GM12878 (cell line): ENCODE results near the gene THAP4. TPM values are rescaled to one million over a fixed set of nuclear protein-coding genes. Genes with fewer than 3 reads are reported as not detected.

Source experiments
- ATAC-seq: fragments of 200-7000 bp; cut with Tn5 transposase; 3 replicates; pipeline ENCODE4 v1.9.1; 2020; ENCODE audit warnings: mild to moderate bottlenecking, moderate library complexity
- BruUV-seq: library from RNA; stranded (reverse); fragments of 400-500 nt; replicated peaks from 2 replicates; lab custom pipeline; 2021; lab: Mats Ljungman, UMichigan
- CTCF ChIA-PET: fragments of 300-600 bp; sonication (Branson Sonifier 250); formaldehyde crosslinking; extraction: SDS; loops from one replicate; lab custom pipeline; 2021; ENCODE audit warnings: inconsistent platforms; lab: Yijun Ruan, JAX
- POLR2A ChIA-PET: fragments of 350-600 bp; formaldehyde crosslinking; extraction: SDS; loops from one replicate; lab custom pipeline; 2021; ENCODE audit warnings: inconsistent platforms; lab: Charles Lee
- RAD21 ChIA-PET: fragments of 300-600 bp; sonication (Branson Sonifier 250); formaldehyde crosslinking; loops from one replicate; lab custom pipeline; 2023; ENCODE audit warnings: antibody characterized with exemption; ENCODE audit not compliant: unreplicated experiment; lab: Charles Lee
- SMC1A ChIA-PET: fragments of 300-600 bp; sonication (Branson Sonifier 250); formaldehyde crosslinking; loops from one replicate; lab custom pipeline; 2023; ENCODE audit not compliant: unreplicated experiment, uncharacterized antibody; lab: Charles Lee
- DNase-seq: peaks from one replicate; pipeline ENCODE4 v3.0.0-alpha.2; 2011; ENCODE audit warnings: low read depth, low spot score
- FAIRE-seq: peaks from 3 replicates; lab custom pipeline; 2011; peaks lifted over from hg19 to GRCh38; lab: Jason Lieb, UNC
- H2AFZ ChIP-seq: 2 replicates; pipeline ENCODE4 v1.6.0; 2011; ENCODE audit warnings: low read depth, low read length, control low read depth; ENCODE audit not compliant: control insufficient read depth
- H3K27ac ChIP-seq: 2 replicates; pipeline ENCODE4 v1.5.1; 2011; ENCODE audit warnings: control low read depth; ENCODE audit not compliant: control insufficient read depth, insufficient read depth
- H3K27me3 ChIP-seq, 2 experiments: replicated peaks in 1 of 2; 2 replicates each; pipeline versions ENCODE4 v1.6.0 to v1.6.1; 2011; ENCODE audit warnings: low read length in 1 of 2; ENCODE audit not compliant: control insufficient read depth in 2 of 2, insufficient read depth in 2 of 2
- H3K36me3 ChIP-seq, 2 experiments: 2 replicates each; pipeline ENCODE4 v1.5.1; 2011; ENCODE audit warnings: low read length in 1 of 2; ENCODE audit not compliant: control insufficient read depth in 2 of 2, insufficient read depth in 2 of 2
- H3K4me1 ChIP-seq: 2 replicates; pipeline ENCODE4 v1.6.1; 2011; ENCODE audit warnings: mild to moderate bottlenecking, low read length, moderate library complexity, mixed read lengths; ENCODE audit not compliant: control insufficient read depth, insufficient read depth
- H3K4me2 ChIP-seq: 2 replicates; pipeline ENCODE4 v1.6.0; 2011; ENCODE audit warnings: control low read depth; ENCODE audit not compliant: control insufficient read depth, insufficient read depth
- H3K4me3 ChIP-seq: fragments of 200-600 bp; sonication (generic); 2 replicates; pipeline ENCODE4 v1.5.1; 2016
- H3K79me2 ChIP-seq: 2 replicates; pipeline ENCODE4 v1.6.0; 2011; ENCODE audit warnings: low read length; ENCODE audit not compliant: control insufficient read depth, insufficient read depth
- H3K9ac ChIP-seq: 2 replicates; pipeline ENCODE4 v1.8.0; 2011; ENCODE audit warnings: low read length, control low read depth, mixed read lengths; ENCODE audit not compliant: control insufficient read depth, insufficient read depth
- H3K9me3 ChIP-seq: replicated peaks from 3 replicates; pipeline ENCODE4 v1.5.1; 2011; ENCODE audit warnings: mild to moderate bottlenecking, low read length; ENCODE audit not compliant: control insufficient read depth, insufficient read depth
- H4K20me1 ChIP-seq: 2 replicates; pipeline ENCODE4 v1.6.0; 2011; ENCODE audit not compliant: control insufficient read depth, insufficient read depth
- ASH2L ChIP-seq: fragments of 300-600, 200-600 bp; sonication (generic); IDR thresholded peaks from 2 replicates; pipeline ENCODE4 v1.6.1; 2017; ENCODE audit warnings: low read depth, mild to moderate bottlenecking, borderline replicate concordance
- BMI1 ChIP-seq: fragments of 450-650 bp; IDR thresholded peaks from 2 replicates; pipeline ENCODE4 v1.6.1; 2016; ENCODE audit warnings: mild to moderate bottlenecking, moderate library complexity, borderline replicate concordance
- BRCA1 ChIP-seq: IDR thresholded peaks from 2 replicates; pipeline ENCODE4 v1.6.1; 2011; ENCODE audit warnings: low read depth, low read length, improper control_type of control experiment
- NFYA ChIP-seq: IDR thresholded peaks from 2 replicates; pipeline ENCODE4 v1.6.1; 2011; ENCODE audit warnings: low read depth, mild to moderate bottlenecking, low read length, improper control_type of control experiment, borderline replicate concordance
- RBBP5 ChIP-seq: fragments of 200-600 bp; sonication (generic); conservative IDR thresholded peaks from 2 replicates; pipeline ENCODE4 v1.6.1; 2016
- WGBS: methylation state at CpG from one replicate; pipeline ENCODE4 v1.1.6; 2016; ENCODE audit warnings: low lambda C conversion rate; ENCODE audit not compliant: insufficient replicate concordance, insufficient coverage; ENCODE audit errors: missing lambda C conversion rate; 5-methylcytosine and 5-hydroxymethylcytosine counted together
- in situ Hi-C: fragments of 300-500 bp; cut with MboI; formaldehyde crosslinking; loops from 9 replicates; pipeline ENCODE4 v1.14.3; 2018; ENCODE audit warnings: mixed read lengths
- intact Hi-C: fragments of 100-400 bp; cut with micrococcal nuclease; formaldehyde crosslinking; loops from one replicate; pipeline ENCODE4 v1.14.2; 2022; ENCODE audit not compliant: unreplicated experiment
- polyA plus RNA-seq, 11 experiments: library from polyadenylated mRNA; depleted of rRNA in 4 of 11; unstranded in 6 of 11; stranded (reverse) in 5 of 11; fragments of >200 nt; fragmentation: Nextera tagmentation in 4 of 11; fragmentation: Illumina TruSeq in 1 of 11; extraction: Ambion mirVana in 4 of 11; extraction: Trizol in 1 of 11; gene quantifications; 1 replicate in 1 of 11; 2 replicates in 10 of 11; pipeline versions ENCODE4 v1.2.1 to v1.2.3, GENCODE V29; 2011 to 2016; ENCODE audit warnings: inconsistent platforms in 2 of 11, missing spikeins in 2 of 11, low read depth in 1 of 11
- total RNA-seq, 4 experiments: library from RNA; depleted of rRNA in 3 of 4; stranded (reverse); fragments of >200 nt in 3 of 4; fragmentation: Illumina TruSeq in 1 of 4; extraction: Trizol in 1 of 4; gene quantifications; 2 replicates each; pipeline versions ENCODE4 v1.2.1 to v1.2.3, GENCODE V29; 2013 to 2021
- TF ChIP-seq, protein P1 (sequence below): IDR thresholded peaks from 2 replicates; pipeline ENCODE4 v1.6.1; 2012; ENCODE audit warnings: improper control_type of control experiment, low read depth, low read length; ENCODE audit not compliant: insufficient replicate concordance

THAP4 gene
- total and polyA plus RNA-seq, 10 of the 15 experiments (the other 5 are each of a cell fraction or from before 2014, with no cell fraction given): 12.9 to 67.7 (median 44.5) TPM

DNA sequence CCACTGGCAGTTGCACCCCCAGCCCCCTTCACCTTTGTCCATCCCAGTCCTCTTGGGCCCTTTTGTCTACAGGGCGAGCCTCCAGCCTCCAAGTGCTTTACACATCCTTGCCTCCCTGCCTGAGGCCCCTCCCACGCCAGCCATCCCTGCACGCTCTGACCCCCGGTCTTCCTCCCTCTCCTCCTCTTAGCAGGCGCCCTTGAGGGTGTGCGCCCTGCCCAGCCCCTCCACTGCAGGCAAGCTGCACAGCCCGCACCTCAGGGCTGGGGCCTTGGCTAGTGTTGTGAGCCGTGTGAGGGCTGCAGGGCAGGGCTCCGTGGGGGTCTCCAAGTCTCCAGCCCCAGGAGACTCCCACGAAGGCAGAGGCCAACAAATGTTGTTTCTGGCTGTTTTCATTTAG is 71.5 kb downstream of the THAP4 start:
- ChIA-PET RAD21 (no interaction called here), CTCF (no interaction called here), POLR2A (no interaction called here)
- WGBS: 47% methylated on average over 9 of the region's 10 CpGs
- H3K27ac ChIP-seq: no peak overlapping the region
- FAIRE-seq (no peak), ATAC-seq (no peak)
- H3K79me2 ChIP-seq: no peaks in the 10 kb centered on the region
- no peak overlapping the region for H3K9ac ChIP-seq
- no peak overlapping the region for H2AFZ ChIP-seq
- no peaks in the 10 kb centered on the region for H3K36me3 ChIP-seq
- intact Hi-C loops: no loop called here
- TF ChIP-seq NFYA: no peak
- TF ChIP-seq ASH2L: no peak
- TF ChIP-seq RBBP5: no peak
- TF ChIP-seq BMI1: no peak
- TF ChIP-seq, protein P1, sequence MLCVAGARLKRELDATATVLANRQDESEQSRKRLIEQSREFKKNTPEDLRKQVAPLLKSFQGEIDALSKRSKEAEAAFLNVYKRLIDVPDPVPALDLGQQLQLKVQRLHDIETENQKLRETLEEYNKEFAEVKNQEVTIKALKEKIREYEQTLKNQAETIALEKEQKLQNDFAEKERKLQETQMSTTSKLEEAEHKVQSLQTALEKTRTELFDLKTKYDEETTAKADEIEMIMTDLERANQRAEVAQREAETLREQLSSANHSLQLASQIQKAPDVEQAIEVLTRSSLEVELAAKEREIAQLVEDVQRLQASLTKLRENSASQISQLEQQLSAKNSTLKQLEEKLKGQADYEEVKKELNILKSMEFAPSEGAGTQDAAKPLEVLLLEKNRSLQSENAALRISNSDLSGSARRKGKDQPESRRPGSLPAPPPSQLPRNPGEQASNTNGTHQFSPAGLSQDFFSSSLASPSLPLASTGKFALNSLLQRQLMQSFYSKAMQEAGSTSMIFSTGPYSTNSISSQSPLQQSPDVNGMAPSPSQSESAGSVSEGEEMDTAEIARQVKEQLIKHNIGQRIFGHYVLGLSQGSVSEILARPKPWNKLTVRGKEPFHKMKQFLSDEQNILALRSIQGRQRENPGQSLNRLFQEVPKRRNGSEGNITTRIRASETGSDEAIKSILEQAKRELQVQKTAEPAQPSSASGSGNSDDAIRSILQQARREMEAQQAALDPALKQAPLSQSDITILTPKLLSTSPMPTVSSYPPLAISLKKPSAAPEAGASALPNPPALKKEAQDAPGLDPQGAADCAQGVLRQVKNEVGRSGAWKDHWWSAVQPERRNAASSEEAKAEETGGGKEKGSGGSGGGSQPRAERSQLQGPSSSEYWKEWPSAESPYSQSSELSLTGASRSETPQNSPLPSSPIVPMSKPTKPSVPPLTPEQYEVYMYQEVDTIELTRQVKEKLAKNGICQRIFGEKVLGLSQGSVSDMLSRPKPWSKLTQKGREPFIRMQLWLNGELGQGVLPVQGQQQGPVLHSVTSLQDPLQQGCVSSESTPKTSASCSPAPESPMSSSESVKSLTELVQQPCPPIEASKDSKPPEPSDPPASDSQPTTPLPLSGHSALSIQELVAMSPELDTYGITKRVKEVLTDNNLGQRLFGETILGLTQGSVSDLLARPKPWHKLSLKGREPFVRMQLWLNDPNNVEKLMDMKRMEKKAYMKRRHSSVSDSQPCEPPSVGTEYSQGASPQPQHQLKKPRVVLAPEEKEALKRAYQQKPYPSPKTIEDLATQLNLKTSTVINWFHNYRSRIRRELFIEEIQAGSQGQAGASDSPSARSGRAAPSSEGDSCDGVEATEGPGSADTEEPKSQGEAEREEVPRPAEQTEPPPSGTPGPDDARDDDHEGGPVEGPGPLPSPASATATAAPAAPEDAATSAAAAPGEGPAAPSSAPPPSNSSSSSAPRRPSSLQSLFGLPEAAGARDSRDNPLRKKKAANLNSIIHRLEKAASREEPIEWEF: no peak
- no peak for TF ChIP-seq BRCA1
- TF ChIP-seq, all 136 proteins: peak for 0
- Histone ChIP-seq H3K27me3 (no peaks in the 10 kb centered on the region), H3K9me3 (no peaks in the 10 kb centered on the region), H4K20me1 (no peaks in the 10 kb centered on the region), H3K4me1 (no peaks in the 10 kb centered on the region), H3K4me3 (no peak overlapping the region), H3K4me2 (no peak overlapping the region)
- SMC1A ChIA-PET: no interaction called here
- in situ Hi-C loops: no loop called here
- BruUV-seq: no TSS peak
- DNase-seq: no peak
